PC-3 (cell line): ENCODE results near the gene PRPF19.

Experiments used
- CTCF ChIP-seq: fragments of 300-600 bp; sonication (generic); conservative IDR thresholded peaks from 2 replicates; pipeline ENCODE4 v1.5.1; 2017; ENCODE audit warnings: antibody characterized with exemption, low read depth, mild to moderate bottlenecking, low read length
- EZH2 ChIP-seq: fragments of 300-600 bp; sonication (generic); IDR thresholded peaks from one replicate; pipeline ENCODE4 v1.6.1; 2017; ENCODE audit warnings: antibody characterized with exemption, mild to moderate bottlenecking, low read length; ENCODE audit not compliant: unreplicated experiment
- EZH2phosphoT487 ChIP-seq: fragments of 300-600 bp; sonication (generic); IDR thresholded peaks from 2 replicates; pipeline ENCODE4 v1.6.1; 2018; ENCODE audit warnings: mild to moderate bottlenecking, antibody characterized with exemption, low read length, borderline replicate concordance

- TF ChIP-seq EZH2 (no peak), CTCF (no peak), EZH2phosphoT487 (no peak)
Measured at GRCh38 chr11:60932605-60933356, 26.4 kb upstream of the PRPF19 start.
